ENCODE results near the gene PAX8. TPM values are rescaled to one million over a fixed set of nuclear protein-coding genes. Genes with fewer than 3 reads are reported as not detected.

Gene PAX8
- total RNA-seq, 1 donor from 2014 or later: 1.2 TPM

- no peaks in the 10 kb centered on the region for H3K27me3 ChIP-seq (ENCODE audit: low read depth)
- H3K9me3 ChIP-seq: no peaks in the 10 kb centered on the region
- ATAC-seq (no peak), DNase-seq (no peak)
- TF ChIP-seq, protein P1, sequence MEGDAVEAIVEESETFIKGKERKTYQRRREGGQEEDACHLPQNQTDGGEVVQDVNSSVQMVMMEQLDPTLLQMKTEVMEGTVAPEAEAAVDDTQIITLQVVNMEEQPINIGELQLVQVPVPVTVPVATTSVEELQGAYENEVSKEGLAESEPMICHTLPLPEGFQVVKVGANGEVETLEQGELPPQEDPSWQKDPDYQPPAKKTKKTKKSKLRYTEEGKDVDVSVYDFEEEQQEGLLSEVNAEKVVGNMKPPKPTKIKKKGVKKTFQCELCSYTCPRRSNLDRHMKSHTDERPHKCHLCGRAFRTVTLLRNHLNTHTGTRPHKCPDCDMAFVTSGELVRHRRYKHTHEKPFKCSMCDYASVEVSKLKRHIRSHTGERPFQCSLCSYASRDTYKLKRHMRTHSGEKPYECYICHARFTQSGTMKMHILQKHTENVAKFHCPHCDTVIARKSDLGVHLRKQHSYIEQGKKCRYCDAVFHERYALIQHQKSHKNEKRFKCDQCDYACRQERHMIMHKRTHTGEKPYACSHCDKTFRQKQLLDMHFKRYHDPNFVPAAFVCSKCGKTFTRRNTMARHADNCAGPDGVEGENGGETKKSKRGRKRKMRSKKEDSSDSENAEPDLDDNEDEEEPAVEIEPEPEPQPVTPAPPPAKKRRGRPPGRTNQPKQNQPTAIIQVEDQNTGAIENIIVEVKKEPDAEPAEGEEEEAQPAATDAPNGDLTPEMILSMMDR (IDR thresholded peaks at IDR 0.05): no peak
- H3K4me3 ChIP-seq: no peak overlapping the region
- H3K27ac ChIP-seq: no peak overlapping the region
- intact Hi-C loops (cut with DNase I): no loop called here
- H3K4me1 ChIP-seq: peaks cover 44% of the 10 kb centered on the region
- peaks cover 13% of the 10 kb centered on the region for H3K36me3 ChIP-seq
These were observed 98.4 kb downstream of the PAX8 start for GRCh38 chr2:113180131-113180946.

DNA sequence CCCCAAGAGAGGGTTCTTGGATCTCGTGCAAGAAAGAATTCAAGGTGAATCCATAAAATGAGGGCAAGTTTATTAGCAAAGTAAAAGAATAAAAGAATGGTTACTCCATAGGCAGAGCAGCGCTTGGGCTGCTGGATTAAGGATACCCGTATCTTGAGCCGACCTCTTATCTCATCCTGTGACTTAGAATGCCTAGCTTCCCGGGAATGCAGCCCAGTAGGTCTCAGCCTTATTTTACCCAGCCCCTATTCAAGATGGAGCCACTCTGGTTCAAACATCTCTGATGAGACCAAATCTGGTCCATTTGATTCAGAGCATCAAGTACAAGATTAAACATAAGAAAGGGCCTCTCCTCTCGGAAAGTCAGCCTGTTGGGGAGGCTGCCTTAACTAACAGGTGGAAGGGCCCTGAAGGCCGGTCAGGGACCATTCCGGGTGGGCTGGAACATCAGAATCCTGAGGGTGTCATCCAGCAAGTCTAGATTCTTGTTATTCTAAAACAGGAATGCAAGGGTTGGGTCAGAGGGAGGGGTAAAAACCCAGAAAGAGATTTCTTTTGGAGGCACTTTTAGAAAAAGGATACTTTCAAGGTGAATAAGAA, 99.2 kb downstream of the PAX8 start:
- ATAC-seq: no peak
- H3K27me3 ChIP-seq (ENCODE audit: low read depth): no peaks in the 10 kb centered on the region
- no peak for DNase-seq
- H3K4me3 ChIP-seq: no peak overlapping the region
- H3K36me3 ChIP-seq: peaks cover 13% of the 10 kb centered on the region
- intact Hi-C loops (cut with DNase I): no loop called here
- TF ChIP-seq, protein P1 (IDR thresholded peaks at IDR 0.05): no peak
- no peaks in the 10 kb centered on the region for H3K9me3 ChIP-seq
- H3K27ac ChIP-seq: no peak overlapping the region
- H3K4me1 ChIP-seq: peaks cover 41% of the 10 kb centered on the region

DNA sequence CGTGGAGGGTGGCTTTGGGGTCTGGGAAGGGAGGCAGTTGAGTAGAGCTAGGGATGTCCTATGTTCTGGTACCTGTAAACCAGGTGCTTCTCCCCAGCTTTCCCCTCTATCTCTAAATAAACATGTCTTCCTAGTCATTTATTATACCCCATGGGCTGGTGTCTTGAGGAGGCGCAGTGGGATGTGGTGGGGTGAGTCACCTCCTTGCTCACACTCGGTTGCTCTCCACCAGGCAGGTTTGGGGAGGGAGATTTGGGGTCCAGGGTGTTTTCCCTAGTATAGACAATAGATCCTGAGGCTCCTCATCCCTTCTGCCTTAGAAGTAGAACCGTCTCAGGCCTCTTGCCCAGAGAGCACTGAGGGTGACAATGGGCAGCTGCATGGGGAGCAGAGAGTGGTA, 99.8 kb downstream of the PAX8 start:
- DNase-seq: no peak
- Histone ChIP-seq H3K4me1 (peaks cover 41% of the 10 kb centered on the region), H3K9me3 (no peaks in the 10 kb centered on the region), H3K27me3 (ENCODE audit: low read depth) (no peaks in the 10 kb centered on the region), H3K4me3 (no peak overlapping the region), H3K36me3 (peaks cover 13% of the 10 kb centered on the region), H3K27ac (no peak overlapping the region)
- no peak for ATAC-seq
- intact Hi-C loops (cut with DNase I): no loop called here
- TF ChIP-seq, protein P1 (IDR thresholded peaks at IDR 0.05): no peak

DNA sequence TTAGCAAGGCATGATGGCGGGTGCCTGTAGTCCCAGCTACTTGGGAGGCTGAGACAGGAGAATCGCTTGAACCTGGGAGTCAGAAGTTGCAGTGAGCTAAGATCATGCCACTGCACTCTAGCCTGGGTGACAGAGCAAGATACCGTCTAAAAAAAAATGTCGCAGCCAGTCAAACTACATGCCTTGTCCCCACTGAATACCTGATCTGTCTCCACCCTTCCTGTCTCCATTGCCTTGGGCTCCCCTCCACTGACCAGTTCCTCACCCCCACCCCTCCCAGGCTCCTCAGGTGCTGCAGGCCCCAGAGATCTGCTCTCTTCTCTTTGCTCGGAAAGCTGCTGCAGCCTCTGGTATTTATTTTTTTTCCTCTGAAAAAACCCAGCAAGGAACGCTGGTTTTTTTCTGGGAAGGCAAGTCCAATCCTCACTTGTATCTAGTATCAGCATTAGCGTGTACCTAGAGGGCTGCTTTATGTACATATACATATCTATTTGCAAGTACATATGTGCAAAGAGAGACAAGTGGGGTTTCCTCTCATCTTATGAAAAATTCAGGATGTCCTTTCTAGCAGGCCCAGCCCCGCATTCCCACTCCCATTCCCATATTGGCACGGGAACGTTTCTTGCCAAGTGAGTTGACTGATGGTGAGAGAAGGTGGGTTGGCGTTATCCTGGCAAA, 100.5 kb downstream of the PAX8 start:
- Histone ChIP-seq H3K36me3 (peaks cover 6% of the 10 kb centered on the region), H3K27ac (no peak overlapping the region), H3K9me3 (no peaks in the 10 kb centered on the region), H3K4me1 (peaks cover 46% of the 10 kb centered on the region), H3K4me3 (no peak overlapping the region), H3K27me3 (ENCODE audit: low read depth) (no peaks in the 10 kb centered on the region)
- DNase-seq: no peak
- intact Hi-C loops (cut with DNase I): no loop called here
- ATAC-seq: no peak
- TF ChIP-seq, protein P1 (IDR thresholded peaks at IDR 0.05): no peak

- intact Hi-C loops (cut with DNase I): no loop called here
- H3K9me3 ChIP-seq: no peaks in the 10 kb centered on the region
- H3K4me3 ChIP-seq: no peak overlapping the region
- peaks cover 48% of the 10 kb centered on the region for H3K4me1 ChIP-seq
- ATAC-seq (no peak), DNase-seq (no peak)
- H3K27ac ChIP-seq: no peak overlapping the region
- H3K36me3 ChIP-seq: no peaks in the 10 kb centered on the region
- H3K27me3 ChIP-seq (ENCODE audit: low read depth): no peaks in the 10 kb centered on the region
- TF ChIP-seq, protein P1 (IDR thresholded peaks at IDR 0.05): no peak
These were observed 101.9 kb downstream of the PAX8 start for GRCh38 chr2:113176696-113177355.
